Spleen (tissue), 11 donors: ENCODE measurements around the gene RPA3. TPM values are rescaled to one million over a fixed set of nuclear protein-coding genes. Genes with fewer than 3 reads are reported as not detected.

Experiments
- DNase-seq: peaks from one replicate; pipeline ENCODE4 v3.0.0-alpha.2; 2020
- H3K27ac ChIP-seq, 8 donors: fragments of 200-600 bp; sonication (generic) in 7 of 8; 1 replicate in 4 of 8; 2 replicates in 4 of 8; pipeline versions ENCODE4 v1.5.0 to v1.8.0; 2016 to 2021; ENCODE audit warnings: inconsistent platforms in 4 of 8, mild to moderate bottlenecking in 4 of 8, moderate library complexity in 1 of 8
- H3K27me3 ChIP-seq, 7 donors: fragments of 200-600 bp; sonication (generic) in 6 of 7; replicated peaks in 1 of 7; 1 replicate in 4 of 7; 2 replicates in 3 of 7; pipeline versions ENCODE4 v1.5.0 to v1.8.0; 2016 to 2021; ENCODE audit warnings: inconsistent platforms in 3 of 7, mild to moderate bottlenecking in 1 of 7
- H3K36me3 ChIP-seq, 6 donors: fragments of 200-600 bp; sonication (generic) in 5 of 6; 1 replicate in 4 of 6; 2 replicates in 2 of 6; pipeline versions ENCODE4 v1.5.0 to v1.8.0; 2016 to 2021; ENCODE audit warnings: inconsistent platforms in 2 of 6
- H3K4me1 ChIP-seq, 6 donors: fragments of 200-600 bp; sonication (generic) in 5 of 6; 1 replicate in 3 of 6; 2 replicates in 3 of 6; pipeline versions ENCODE4 v1.5.0 to v1.8.0; 2016 to 2021; ENCODE audit warnings: inconsistent platforms in 3 of 6
- H3K4me3 ChIP-seq, 8 donors: fragments of 200-600 bp; sonication (generic) in 7 of 8; 1 replicate in 4 of 8; 2 replicates in 4 of 8; pipeline versions ENCODE4 v1.5.0 to v1.8.0; 2016 to 2021; ENCODE audit warnings: inconsistent platforms in 4 of 8, mild to moderate bottlenecking in 4 of 8, moderate library complexity in 2 of 8
- H3K9me3 ChIP-seq, 8 donors: fragments of 200-600 bp; sonication (generic) in 7 of 8; 1 replicate in 4 of 8; 2 replicates in 4 of 8; pipeline versions ENCODE4 v1.5.0 to v1.8.0; 2016 to 2021; ENCODE audit warnings: inconsistent platforms in 4 of 8
- POLR2A ChIP-seq, 3 donors: fragments of 450-650 bp; IDR thresholded peaks; one replicate each; pipeline ENCODE4 v1.5.1; 2017; ENCODE audit warnings: antibody characterized with exemption in 3 of 3, mild to moderate bottlenecking in 1 of 3
- POLR2AphosphoS5 ChIP-seq, 3 donors: sonication (generic); formaldehyde crosslinking; IDR thresholded peaks; one replicate each; pipeline ENCODE4 v1.5.1; 2017; ENCODE audit warnings: antibody characterized with exemption in 3 of 3
- WGBS, 5 donors: extraction: QIAGEN DNeasy Blood & Tissue Kit in 3 of 5; methylation state at CpG; one replicate each; pipeline versions ENCODE4 v1.1.5 to v1.1.7; 2013 to 2018; 5-methylcytosine and 5-hydroxymethylcytosine counted together
- intact Hi-C: fragments of 100-400 bp; cut with DNase I; formaldehyde crosslinking; loops from one replicate; pipeline ENCODE4 v1.15.0; 2023; ENCODE audit warnings: low total_unique reads
- polyA plus RNA-seq, 3 donors: library from polyadenylated mRNA; stranded (reverse); fragments of 200-250 nt; gene quantifications; one replicate each; pipeline ENCODE4 v1.2.1, GENCODE V29; 2013
- total RNA-seq, 7 donors: library from RNA; depleted of rRNA in 3 of 7; stranded (reverse); fragments of >200 nt in 3 of 7; fragmentation: NEBNext Ultra II Directional in 4 of 7; extraction: Animal tissue kit (Norgen Biotek cat#: 25700) in 4 of 7; gene quantifications; one replicate each; pipeline versions ENCODE4 v1.1.0 to v1.2.1, GENCODE V29; 2016 to 2021
- TF ChIP-seq, protein P1 (sequence below), 11 experiments: fragments of 200-600 bp in 7 of 11; fragments of 450-650 bp in 4 of 11; sonication (generic) in 4 of 11; IDR thresholded peaks in 8 of 11; conservative IDR thresholded peaks in 3 of 11; 1 replicate in 7 of 11; 2 replicates in 4 of 11; pipeline versions ENCODE4 v1.4.0 to v1.8.0; 2016 to 2021; ENCODE audit warnings: antibody characterized with exemption in 11 of 11, inconsistent platforms in 4 of 11, mild to moderate bottlenecking in 1 of 11
- donor health status: healthy with polysubstance abuse.
- donor health status: DM: no; HTN: no; CAD: no; lungs with moderate emphysema.
- donor health status: DM: no; HTN: no; CAD: no.
- donor health status: Bipolar disorder and iron deficiency.
- donor health status: healthy.
- donor health status: DM: no; HTN: no; CAD: no.
- donor health status: DM: yes; HTN: yes; CAD: no.

The RPA3 gene
- total and polyA plus RNA-seq, 10 donors, result 18.0 to 41.8 (median 28.2) TPM

DNA sequence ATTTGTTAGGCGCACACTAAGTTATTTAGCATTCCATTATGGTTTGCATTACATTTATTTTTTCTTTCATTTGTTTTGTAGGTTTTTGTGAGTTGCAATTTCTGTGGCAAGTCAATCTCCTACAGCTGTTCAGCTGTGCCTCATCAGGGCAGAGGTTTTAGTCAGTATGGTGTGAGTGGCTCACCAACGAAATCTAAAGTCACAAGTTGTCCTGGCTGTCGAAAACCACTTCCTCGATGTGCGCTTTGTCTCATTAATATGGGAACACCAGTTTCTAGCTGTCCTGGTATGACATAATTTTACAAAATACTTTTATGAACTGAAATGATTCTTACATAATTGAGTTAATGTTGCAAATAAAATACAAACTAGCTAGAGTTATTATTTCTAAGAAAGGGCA is 122.2 kb downstream of the RPA3 start:
- Histone ChIP-seq H3K9me3 (no peaks in the 10 kb centered on the region), H3K4me3 (no peak overlapping the region), H3K4me1 (peaks cover 0 to 8% (median 0%) of the 10 kb centered on the region in 6 donors), H3K27ac (no peak overlapping the region), H3K27me3 (no peaks in the 10 kb centered on the region), H3K36me3 (peaks cover 0 to 90% (median 41%) of the 10 kb centered on the region in 6 donors)
- DNase-seq, result no peak
- WGBS, 5 donors, result 52 to 73% (median 61%) methylated on average over 5 of the region's 5 CpGs
- intact Hi-C loops, result no loop called here
- TF ChIP-seq, protein P1, sequence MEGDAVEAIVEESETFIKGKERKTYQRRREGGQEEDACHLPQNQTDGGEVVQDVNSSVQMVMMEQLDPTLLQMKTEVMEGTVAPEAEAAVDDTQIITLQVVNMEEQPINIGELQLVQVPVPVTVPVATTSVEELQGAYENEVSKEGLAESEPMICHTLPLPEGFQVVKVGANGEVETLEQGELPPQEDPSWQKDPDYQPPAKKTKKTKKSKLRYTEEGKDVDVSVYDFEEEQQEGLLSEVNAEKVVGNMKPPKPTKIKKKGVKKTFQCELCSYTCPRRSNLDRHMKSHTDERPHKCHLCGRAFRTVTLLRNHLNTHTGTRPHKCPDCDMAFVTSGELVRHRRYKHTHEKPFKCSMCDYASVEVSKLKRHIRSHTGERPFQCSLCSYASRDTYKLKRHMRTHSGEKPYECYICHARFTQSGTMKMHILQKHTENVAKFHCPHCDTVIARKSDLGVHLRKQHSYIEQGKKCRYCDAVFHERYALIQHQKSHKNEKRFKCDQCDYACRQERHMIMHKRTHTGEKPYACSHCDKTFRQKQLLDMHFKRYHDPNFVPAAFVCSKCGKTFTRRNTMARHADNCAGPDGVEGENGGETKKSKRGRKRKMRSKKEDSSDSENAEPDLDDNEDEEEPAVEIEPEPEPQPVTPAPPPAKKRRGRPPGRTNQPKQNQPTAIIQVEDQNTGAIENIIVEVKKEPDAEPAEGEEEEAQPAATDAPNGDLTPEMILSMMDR (IDR thresholded peaks at IDR 0.05 in 8 of 11, conservative IDR thresholded peaks at IDR 0.05 in 3 of 11), result no peak
- TF ChIP-seq POLR2AphosphoS5 (IDR thresholded peaks at IDR 0.05) (no peak), POLR2A (IDR thresholded peaks at IDR 0.05) (no peak)

DNA sequence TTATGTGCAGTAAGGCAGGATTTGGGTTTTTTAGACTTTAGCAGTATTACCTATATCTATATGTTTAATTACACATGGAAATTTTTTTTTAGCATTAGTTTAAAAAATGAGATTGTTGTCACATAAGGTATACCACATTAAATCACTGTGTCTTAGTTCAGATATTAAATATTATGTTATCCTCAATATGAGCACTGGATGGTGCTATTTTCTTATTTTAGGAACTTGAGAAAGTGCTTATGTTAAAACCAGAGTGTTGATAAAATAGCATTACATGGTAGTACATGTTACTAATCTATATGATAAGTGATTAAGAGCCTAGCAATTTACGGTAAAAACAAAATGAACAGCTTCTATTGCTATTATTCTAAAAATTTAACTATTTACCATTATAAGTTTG is 123.0 kb downstream of the RPA3 start:
- intact Hi-C loops, result no loop called here
- no peaks in the 10 kb centered on the region for H3K9me3 ChIP-seq
- DNase-seq, result no peak
- 89 to 98% (median 91%) methylated on average over 1 of the region's 1 CpG for WGBS, 5 donors
- peaks cover 0 to 94% (median 41%) of the 10 kb centered on the region in 6 donors for H3K36me3 ChIP-seq
- no peaks in the 10 kb centered on the region for H3K27me3 ChIP-seq
- peaks cover 0 to 8% (median 0%) of the 10 kb centered on the region in 6 donors for H3K4me1 ChIP-seq
- H3K4me3 ChIP-seq, result no peak overlapping the region
- no peak overlapping the region for H3K27ac ChIP-seq
- TF ChIP-seq, protein P1 (IDR thresholded peaks at IDR 0.05 in 8 of 11, conservative IDR thresholded peaks at IDR 0.05 in 3 of 11), result peak in 8 of 11 experiments; percentile 17 to 51 (median 35)
- TF ChIP-seq POLR2A (IDR thresholded peaks at IDR 0.05) (no peak), POLR2AphosphoS5 (IDR thresholded peaks at IDR 0.05) (no peak)

Other genes with a start within 250 kb of the RPA3 start
- gene COL28A1, start 182.7 kb downstream of the RPA3 start, total RNA-seq, result under 1 TPM; 0.20 to 0.94 (median 0.66) TPM
- 1 to 10 TPM in 1 of 3 donors, under 1 TPM in 2; 0.08 to 1.6 (median 0.28) TPM for gene COL28A1, start 182.7 kb downstream of the RPA3 start, polyA plus RNA-seq
- 100 to 1,000 TPM in 1 of 7 donors, 10 to 100 TPM in 6; 36.5 to 104 (median 49.5) TPM for gene MIOS, start 151.7 kb downstream of the RPA3 start, total RNA-seq
- gene MIOS, start 151.7 kb downstream of the RPA3 start, polyA plus RNA-seq, result 10 to 100 TPM; 18.0 to 21.0 (median 18.9) TPM
- 10 to 100 TPM; 13.2 to 21.2 (median 16.9) TPM for gene UMAD1, start 77.9 kb downstream of the RPA3 start, total RNA-seq
- gene UMAD1, start 77.9 kb downstream of the RPA3 start, polyA plus RNA-seq, result 1 to 10 TPM; 7.6 to 9.3 (median 8.8) TPM